Brain microvascular endothelial cell (primary cell): ENCODE measurements around the gene ITPKA.

Source experiments
- DNase-seq: peaks from one replicate; pipeline ENCODE4 v3.0.0-alpha.2; 2020
- H3K27ac ChIP-seq: fragments of 250-450 bp; sonication (Bioruptor Pico); 2 replicates; pipeline ENCODE4 v1.5.1; 2020; ENCODE audit warnings: mild to moderate bottlenecking, moderate library complexity
- H3K27me3 ChIP-seq: fragments of 250-450 bp; sonication (Bioruptor Pico); replicated peaks from 2 replicates; pipeline ENCODE4 v1.5.1; 2020; ENCODE audit warnings: mild to moderate bottlenecking
- H3K36me3 ChIP-seq: fragments of 250-450 bp; sonication (Bioruptor Pico); replicated peaks from 2 replicates; pipeline ENCODE4 v1.5.1; 2020; ENCODE audit warnings: mild to moderate bottlenecking
- H3K4me3 ChIP-seq: 2 replicates; pipeline ENCODE4 v1.5.1; 2011; ENCODE audit warnings: low read depth, mild to moderate bottlenecking, control low read depth, low read length, moderate library complexity
- in situ Hi-C: cut with HindIII; loops from 2 replicates; pipeline ENCODE4 v1.10.0; 2017; ENCODE audit warnings: low sequenced_read_pairs, low pct_ligation_motif_present
- TF ChIP-seq, protein P1 (sequence below): IDR thresholded peaks from 2 replicates; pipeline ENCODE4 v1.5.1; 2011; ENCODE audit warnings: low read depth, mild to moderate bottlenecking, moderate library complexity, low read length, control low read depth, inconsistent platforms; ENCODE audit errors: missing control alignments

ITPKA gene

DNA sequence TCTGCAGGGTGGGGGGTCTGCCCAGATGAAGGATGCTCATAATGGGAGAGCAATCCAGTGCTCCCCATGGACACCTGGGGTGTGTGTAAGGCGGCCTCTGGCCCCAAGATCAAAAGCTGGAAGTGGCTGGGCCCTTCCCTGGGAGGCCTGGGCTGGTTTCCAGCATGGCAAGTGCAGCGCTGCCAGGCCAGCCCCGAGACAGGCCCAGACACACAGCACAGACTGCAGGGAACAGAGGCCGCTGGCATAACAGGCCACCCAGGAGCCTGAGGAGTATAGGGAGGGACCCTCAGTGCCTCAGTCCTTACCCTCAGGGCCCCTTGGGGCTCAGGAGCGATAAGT lies 10.0 kb downstream of the ITPKA start:
- TF ChIP-seq, protein P1, sequence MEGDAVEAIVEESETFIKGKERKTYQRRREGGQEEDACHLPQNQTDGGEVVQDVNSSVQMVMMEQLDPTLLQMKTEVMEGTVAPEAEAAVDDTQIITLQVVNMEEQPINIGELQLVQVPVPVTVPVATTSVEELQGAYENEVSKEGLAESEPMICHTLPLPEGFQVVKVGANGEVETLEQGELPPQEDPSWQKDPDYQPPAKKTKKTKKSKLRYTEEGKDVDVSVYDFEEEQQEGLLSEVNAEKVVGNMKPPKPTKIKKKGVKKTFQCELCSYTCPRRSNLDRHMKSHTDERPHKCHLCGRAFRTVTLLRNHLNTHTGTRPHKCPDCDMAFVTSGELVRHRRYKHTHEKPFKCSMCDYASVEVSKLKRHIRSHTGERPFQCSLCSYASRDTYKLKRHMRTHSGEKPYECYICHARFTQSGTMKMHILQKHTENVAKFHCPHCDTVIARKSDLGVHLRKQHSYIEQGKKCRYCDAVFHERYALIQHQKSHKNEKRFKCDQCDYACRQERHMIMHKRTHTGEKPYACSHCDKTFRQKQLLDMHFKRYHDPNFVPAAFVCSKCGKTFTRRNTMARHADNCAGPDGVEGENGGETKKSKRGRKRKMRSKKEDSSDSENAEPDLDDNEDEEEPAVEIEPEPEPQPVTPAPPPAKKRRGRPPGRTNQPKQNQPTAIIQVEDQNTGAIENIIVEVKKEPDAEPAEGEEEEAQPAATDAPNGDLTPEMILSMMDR = no peak
- Histone ChIP-seq H3K36me3 (no peaks in the 10 kb centered on the region), H3K4me3 (no peak overlapping the region), H3K27me3 (peaks cover 25% of the 10 kb centered on the region), H3K27ac (no peak overlapping the region)
- in situ Hi-C loops = no loop called here
- no peak for DNase-seq

DNA sequence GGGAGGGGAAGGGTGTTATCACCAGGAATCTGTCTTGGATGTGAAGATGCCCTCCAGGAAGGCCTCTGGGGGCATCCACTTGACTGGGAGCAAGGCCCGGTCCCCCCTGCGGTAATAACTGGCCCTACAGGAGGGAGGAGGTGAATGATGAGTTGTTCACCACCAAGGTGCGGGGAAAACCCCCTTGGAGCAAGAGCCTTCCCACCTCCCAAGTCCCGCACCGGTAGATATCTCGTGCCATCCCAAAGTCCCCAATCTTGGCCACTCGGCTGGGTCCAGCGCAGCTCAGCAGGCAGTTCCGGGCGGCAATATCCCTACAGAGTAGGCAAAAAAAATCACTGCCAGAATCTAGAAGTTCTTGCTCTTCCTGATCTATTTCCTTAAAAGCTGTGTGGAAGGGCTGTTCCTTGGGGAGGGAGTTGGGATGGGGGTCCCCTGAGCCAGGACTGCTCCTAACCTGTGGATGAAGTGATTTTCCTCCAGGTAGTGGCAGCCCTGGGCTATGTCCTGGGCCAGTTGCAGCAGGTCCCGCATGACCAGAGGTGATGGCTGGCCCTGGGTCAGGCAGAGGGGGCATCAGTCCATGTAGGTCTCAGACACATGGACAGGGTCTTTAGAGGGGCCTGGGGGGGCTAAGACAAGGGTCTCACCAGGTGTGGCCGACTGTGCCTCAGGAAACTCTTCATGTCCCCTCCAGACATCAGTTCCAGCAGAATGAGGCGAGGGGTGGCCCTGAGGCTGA lies 11.2 kb downstream of the ITPKA start:
- Histone ChIP-seq H3K27ac (no peak overlapping the region), H3K27me3 (peaks cover 26% of the 10 kb centered on the region), H3K36me3 (no peaks in the 10 kb centered on the region), H3K4me3 (no peak overlapping the region)
- TF ChIP-seq, protein P1 = no peak
- in situ Hi-C loops = no loop called here
- no peak for DNase-seq

DNA sequence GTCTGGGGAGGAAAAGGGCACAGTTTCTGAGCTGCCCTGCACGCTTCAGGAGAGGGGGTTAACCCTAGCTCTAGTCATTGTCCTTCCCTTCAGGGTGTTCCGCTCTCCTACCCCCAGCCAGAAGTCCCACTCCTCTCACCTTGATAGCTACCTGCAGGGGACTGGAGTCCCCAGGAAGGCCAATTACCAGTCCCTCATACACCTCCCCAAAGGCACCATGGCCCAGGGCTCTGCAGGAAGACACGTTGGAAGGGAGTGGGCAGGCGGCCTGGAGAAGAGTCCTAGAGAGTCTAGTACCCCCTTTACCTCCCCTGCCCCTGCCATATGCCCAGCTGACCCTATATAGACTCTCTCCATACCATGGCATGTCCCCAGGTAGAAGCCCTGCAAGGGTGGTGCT lies 12.1 kb downstream of the ITPKA start:
- in situ Hi-C loops = no loop called here
- H3K4me3 ChIP-seq = no peak overlapping the region
- DNase-seq = no peak
- H3K27me3 ChIP-seq = peaks cover 31% of the 10 kb centered on the region
- TF ChIP-seq, protein P1 = no peak
- H3K36me3 ChIP-seq = no peaks in the 10 kb centered on the region
- H3K27ac ChIP-seq = no peak overlapping the region

DNA sequence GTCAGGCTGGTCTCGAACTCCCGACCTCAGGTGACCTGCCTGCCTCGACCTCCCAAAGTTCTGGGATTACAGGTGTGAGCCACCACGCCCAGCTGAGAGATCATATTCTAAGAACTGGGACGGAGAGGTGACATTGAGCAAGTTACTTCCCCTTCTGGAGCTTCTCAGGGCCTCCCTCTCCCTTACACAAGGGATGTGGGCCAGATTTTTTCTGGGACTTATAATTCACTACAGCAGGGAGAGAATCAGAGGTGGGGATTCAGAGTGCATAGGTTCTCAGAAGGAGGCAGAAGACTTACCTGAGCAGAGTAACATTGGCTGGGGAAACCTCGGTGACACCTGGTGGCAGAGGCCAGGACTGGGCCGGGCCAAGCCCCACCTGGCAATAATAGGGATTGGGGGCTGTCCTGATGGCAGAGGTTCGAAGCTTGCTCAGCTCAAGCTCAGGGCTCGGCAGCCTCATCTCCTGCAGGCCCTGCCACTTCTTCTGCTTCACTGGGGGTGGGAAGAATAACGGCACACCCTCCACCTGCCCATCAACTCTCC lies 13.2 kb downstream of the ITPKA start:
- no peak overlapping the region for H3K27ac ChIP-seq
- no peak for DNase-seq
- TF ChIP-seq, protein P1 = no peak
- H3K36me3 ChIP-seq = no peaks in the 10 kb centered on the region
- in situ Hi-C loops = no loop called here
- peaks cover 33% of the 10 kb centered on the region for H3K27me3 ChIP-seq
- no peak overlapping the region for H3K4me3 ChIP-seq

DNA sequence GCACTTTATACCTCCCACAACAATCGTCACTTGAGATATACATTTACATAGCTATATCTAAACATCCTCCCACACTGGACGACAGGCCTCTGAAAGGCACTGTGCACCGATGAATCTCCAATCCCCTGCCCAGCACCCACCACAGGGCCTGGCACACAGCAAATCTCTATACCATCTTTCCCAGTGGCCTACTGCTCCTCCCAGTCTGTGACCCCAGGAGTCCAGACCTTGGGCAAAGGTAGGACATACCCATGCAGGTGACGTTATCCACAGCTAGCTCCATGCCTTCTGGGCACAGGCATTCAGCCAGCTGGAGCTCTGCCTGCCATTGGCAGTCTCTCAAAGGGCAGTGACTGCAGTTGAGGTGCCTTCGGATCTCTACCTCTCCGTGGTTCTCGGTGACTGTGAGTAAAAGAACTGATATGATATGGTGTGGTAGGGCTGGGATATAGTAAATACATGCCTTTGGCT lies 14.2 kb downstream of the ITPKA start:
- Histone ChIP-seq H3K27ac (no peak overlapping the region), H3K27me3 (peaks cover 33% of the 10 kb centered on the region), H3K4me3 (no peak overlapping the region), H3K36me3 (no peaks in the 10 kb centered on the region)
- in situ Hi-C loops = no loop called here
- no peak for DNase-seq
- TF ChIP-seq, protein P1 = no peak
